Stimulated activated CD4-positive, alpha-beta T cell treated with anti-CD3 and anti-CD28 coated beads, Interleukin-12 subunit alpha, Interleukin-12 subunit beta, amount 100 ng/mL, for 48 hours (primary cell): Measurements from ENCODE around the gene SP100.
A peak's percentile ranks its signal among the peaks of the same experiment; 100 is the strongest.
"Not testable (repeated sequence)": the region's sequence is repeated elsewhere in the genome, so short reads cannot be mapped to it uniquely, and the experiment has no call there.

ENCODE experiments used
- DNase-seq, 3 donors: peaks; one replicate each; pipeline ENCODE4 v3.0.0-alpha.2; 2020; ENCODE audit warnings: low read depth in 2 of 3, low spot score in 1 of 3

SP100 gene

GRCh38 chr2:230457073-230457768 lies 41.2 kb downstream of the SP100 start:
- no peak for DNase-seq

GRCh38 chr2:230457793-230458192 lies 41.8 kb downstream of the SP100 start:
- no peak for DNase-seq

- DNase-seq: no peak
These were observed 43.2 kb downstream of the SP100 start for GRCh38 chr2:230459216-230459615.

- no peak for DNase-seq
These were observed 55.1 kb downstream of the SP100 start for GRCh38 chr2:230471074-230471473.

- DNase-seq: peak; percentile 22 to 57 (median 34)
These were observed 56.6 kb downstream of the SP100 start for GRCh38 chr2:230472621-230473018.

GRCh38 chr2:230473378-230473777 lies 57.4 kb downstream of the SP100 start:
- peak in 1 of 3 donors; percentile 15 for DNase-seq

- no peak for DNase-seq
These were observed 59.1 kb downstream of the SP100 start for GRCh38 chr2:230475143-230475542.

GRCh38 chr2:230485801-230486341 lies 69.9 kb downstream of the SP100 start:
- no peak for DNase-seq

GRCh38 chr2:230491219-230491618 lies 75.2 kb downstream of the SP100 start:
- DNase-seq: not testable (repeated sequence)

GRCh38 chr2:230492107-230492506 lies 76.1 kb downstream of the SP100 start:
- no peak for DNase-seq

- DNase-seq: no peak
These were observed 79.0 kb downstream of the SP100 start for GRCh38 chr2:230494980-230495379.

GRCh38 chr2:230496891-230497290 lies 80.9 kb downstream of the SP100 start:
- no peak for DNase-seq

- no peak for DNase-seq
These were observed 82.6 kb downstream of the SP100 start for GRCh38 chr2:230498506-230499107.

- DNase-seq: no peak
These were observed 86.6 kb downstream of the SP100 start for GRCh38 chr2:230502593-230502992.

- no peak for DNase-seq
These were observed 87.8 kb downstream of the SP100 start for GRCh38 chr2:230503798-230504197.

GRCh38 chr2:230505162-230505561 lies 89.2 kb downstream of the SP100 start:
- no peak for DNase-seq

- no peak for DNase-seq
These were observed 97.2 kb downstream of the SP100 start for GRCh38 chr2:230512955-230513748.

GRCh38 chr2:230520061-230520874 lies 104.3 kb downstream of the SP100 start:
- no peak for DNase-seq

- DNase-seq: no peak
These were observed 104.8 kb downstream of the SP100 start for GRCh38 chr2:230520875-230521155.

- no peak for DNase-seq
These were observed 105.4 kb downstream of the SP100 start for GRCh38 chr2:230521386-230521785.

GRCh38 chr2:230525682-230526081 lies 109.7 kb downstream of the SP100 start:
- no peak for DNase-seq
